CD4-positive, alpha-beta T cell (primary cell): ENCODE measurements around the gene KMT5B. TPM values are rescaled to one million over a fixed set of nuclear protein-coding genes. Genes with fewer than 3 reads are reported as not detected.

Experiments
- ATAC-seq: fragments of 200-7000 bp; cut with Tn5 transposase; one replicate; pipeline ENCODE4 v1.10.0; 2022; ENCODE audit warnings: mild to moderate bottlenecking; ENCODE audit not compliant: poor library complexity
- CTCF ChIA-PET: fragments of 350-600 bp; sonication (Branson Sonifier 250); formaldehyde crosslinking; loops from one replicate; lab custom pipeline; 2021; ENCODE audit warnings: antibody characterized with exemption, inconsistent platforms; lab: Charles Lee
- POLR2A ChIA-PET: fragments of 350-600 bp; sonication (Branson Sonifier 250); formaldehyde crosslinking; loops from one replicate; lab custom pipeline; 2021; ENCODE audit warnings: antibody characterized with exemption, inconsistent platforms; lab: Charles Lee
- DNase-seq, 14 experiments: peaks; one replicate each; pipeline ENCODE4 v3.0.0-alpha.2; 2013 to 2020; ENCODE audit warnings: mixed read lengths in 2 of 14
- H3K27ac ChIP-seq, 2 donors: one replicate each; pipeline versions ENCODE4 v1.5.1 to v1.7.0; 2013; ENCODE audit warnings: low read length in 2 of 2, low read depth in 1 of 2, mild to moderate bottlenecking in 1 of 2
- H3K27me3 ChIP-seq, 2 experiments: 1 replicate in 1 of 2; 2 replicates in 1 of 2; pipeline versions ENCODE4 v1.6.1 to v1.7.0; 2013; ENCODE audit warnings: low read length in 2 of 2, control low read depth in 1 of 2, mild to moderate bottlenecking in 1 of 2, moderate library complexity in 1 of 2; ENCODE audit not compliant: insufficient read depth in 2 of 2, control insufficient read depth in 1 of 2
- H3K36me3 ChIP-seq: one replicate; pipeline ENCODE4 v1.6.1; 2013; ENCODE audit warnings: low read length, control low read depth; ENCODE audit not compliant: insufficient read depth
- H3K4me1 ChIP-seq: one replicate; pipeline ENCODE4 v1.6.1; 2013; ENCODE audit warnings: low read length, control low read depth; ENCODE audit not compliant: insufficient read depth
- H3K4me3 ChIP-seq: one replicate; pipeline ENCODE4 v1.5.1; 2013; ENCODE audit warnings: mild to moderate bottlenecking, low read length, moderate library complexity
- H3K9me3 ChIP-seq, 2 experiments: 1 replicate in 1 of 2; 2 replicates in 1 of 2; pipeline versions ENCODE4 v1.6.1 to v1.7.0; 2013; ENCODE audit warnings: low read length in 2 of 2, mild to moderate bottlenecking in 2 of 2, control low read depth in 1 of 2, moderate library complexity in 1 of 2; ENCODE audit not compliant: control insufficient read depth in 1 of 2, insufficient read depth in 1 of 2
- H3K27ac Mint-ChIP-seq: one replicate; pipeline ENCODE4 v1.8.0; 2020; ENCODE audit warnings: mixed read lengths
- H3K27me3 Mint-ChIP-seq: one replicate; pipeline ENCODE4 v1.8.0; 2021; ENCODE audit warnings: mixed read lengths
- H3K36me3 Mint-ChIP-seq: one replicate; pipeline ENCODE4 v1.8.0; 2021; ENCODE audit warnings: low read depth, mixed read lengths
- H3K4me1 Mint-ChIP-seq: one replicate; pipeline ENCODE4 v1.8.0; 2021; ENCODE audit warnings: low read depth, mixed read lengths
- H3K4me3 Mint-ChIP-seq: one replicate; pipeline ENCODE4 v1.8.0; 2020; ENCODE audit warnings: mild to moderate bottlenecking, mixed read lengths
- H3K9me3 Mint-ChIP-seq: one replicate; pipeline ENCODE4 v1.8.0; 2020; ENCODE audit warnings: mixed read lengths
- intact Hi-C, 2 experiments: fragments of 100-400 bp; cut with DNase I in 1 of 2; cut with micrococcal nuclease in 1 of 2; formaldehyde crosslinking; loops; one replicate each; pipeline versions ENCODE4 v1.15.1 to v1.9.0; 2023 to 2025; cut with DNase I, micrococcal nuclease
- total RNA-seq, 174 experiments: library from RNA in 2 of 174; stranded (reverse) in 2 of 174; gene quantifications; one replicate each; pipeline ENCODE4 v1.2.3 and lab custom pipeline; 2021 to 2026
- TF ChIP-seq, protein P1 (sequence below): fragments of 200-600 bp; IDR thresholded peaks from one replicate; pipeline ENCODE4 v1.8.0; 2022; ENCODE audit warnings: antibody characterized with exemption, mild to moderate bottlenecking

Gene KMT5B
- total RNA-seq, 2 experiments from 2014 or later: 22.5 to 23.3 TPM

DNA sequence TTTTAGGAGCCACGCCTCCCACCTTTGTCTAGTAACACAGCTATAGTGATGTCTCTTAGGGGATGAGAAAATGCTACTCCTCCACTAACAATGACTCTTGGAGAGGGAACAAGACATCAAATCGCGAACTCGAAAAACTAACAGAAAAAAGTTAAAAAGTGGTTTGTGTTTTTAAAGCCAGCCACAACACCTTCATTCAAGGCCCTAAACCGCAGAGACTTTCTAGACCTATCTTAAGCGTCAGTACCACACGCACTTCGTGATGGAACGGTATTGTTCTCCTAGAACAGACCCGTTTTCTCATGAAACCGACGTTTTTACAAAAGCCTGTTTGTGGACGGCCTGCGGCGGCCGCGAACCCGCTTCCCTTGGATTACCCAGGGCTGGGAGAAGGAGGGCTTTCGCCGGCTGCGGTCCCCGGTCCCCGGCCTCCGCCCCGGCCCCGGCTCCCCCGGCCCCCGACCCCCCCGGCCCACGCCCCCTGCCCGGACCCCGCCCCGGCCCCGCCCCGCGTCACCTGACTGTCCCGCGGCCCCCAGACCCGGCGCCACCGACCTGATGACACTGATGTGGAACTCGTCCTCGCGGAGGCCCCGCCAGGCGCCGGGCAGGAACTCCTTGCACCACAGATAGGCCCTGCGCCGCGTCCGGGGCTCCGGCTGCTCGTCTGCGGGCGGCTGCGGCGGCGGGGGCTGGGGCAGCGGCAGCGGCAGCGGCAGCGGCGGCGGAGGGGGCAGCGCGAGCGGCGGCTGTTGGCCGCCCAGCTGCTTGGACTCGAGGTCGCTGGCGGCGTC, 92.6 kb downstream of the KMT5B start:
- H3K4me3 Mint-ChIP-seq: peak overlapping the region; percentile 87
- no peaks in the 10 kb centered on the region for H3K9me3 ChIP-seq
- peaks cover 5% of the 10 kb centered on the region for H3K36me3 Mint-ChIP-seq
- H3K27me3 Mint-ChIP-seq: no peaks in the 10 kb centered on the region
- no peak overlapping the region for H3K27ac ChIP-seq
- H3K27ac Mint-ChIP-seq: peak overlapping the region; percentile 75
- ATAC-seq: peak; percentile 71
- peaks cover 15% of the 10 kb centered on the region for H3K4me1 ChIP-seq
- no peaks in the 10 kb centered on the region for H3K9me3 Mint-ChIP-seq
- ChIA-PET POLR2A (interaction anchor here (0.9 to 1.3 kb wide), 2 partner anchors 83 to 90 kb away, joined by 3 read pairs; partner anchors contain the start of gene NDUFS8), CTCF (interaction anchor here (1.2 kb wide), 1 partner anchor 89 kb away, joined by 4 read pairs; no protein-coding TSS in a partner anchor)
- DNase-seq: peak in 13 of 14 experiments; percentile 17 to 84 (median 48)
- peak overlapping the region; percentile 40 for H3K4me3 ChIP-seq
- peaks cover 9% of the 10 kb centered on the region for H3K4me1 Mint-ChIP-seq
- no peaks in the 10 kb centered on the region for H3K27me3 ChIP-seq
- TF ChIP-seq, protein P1, sequence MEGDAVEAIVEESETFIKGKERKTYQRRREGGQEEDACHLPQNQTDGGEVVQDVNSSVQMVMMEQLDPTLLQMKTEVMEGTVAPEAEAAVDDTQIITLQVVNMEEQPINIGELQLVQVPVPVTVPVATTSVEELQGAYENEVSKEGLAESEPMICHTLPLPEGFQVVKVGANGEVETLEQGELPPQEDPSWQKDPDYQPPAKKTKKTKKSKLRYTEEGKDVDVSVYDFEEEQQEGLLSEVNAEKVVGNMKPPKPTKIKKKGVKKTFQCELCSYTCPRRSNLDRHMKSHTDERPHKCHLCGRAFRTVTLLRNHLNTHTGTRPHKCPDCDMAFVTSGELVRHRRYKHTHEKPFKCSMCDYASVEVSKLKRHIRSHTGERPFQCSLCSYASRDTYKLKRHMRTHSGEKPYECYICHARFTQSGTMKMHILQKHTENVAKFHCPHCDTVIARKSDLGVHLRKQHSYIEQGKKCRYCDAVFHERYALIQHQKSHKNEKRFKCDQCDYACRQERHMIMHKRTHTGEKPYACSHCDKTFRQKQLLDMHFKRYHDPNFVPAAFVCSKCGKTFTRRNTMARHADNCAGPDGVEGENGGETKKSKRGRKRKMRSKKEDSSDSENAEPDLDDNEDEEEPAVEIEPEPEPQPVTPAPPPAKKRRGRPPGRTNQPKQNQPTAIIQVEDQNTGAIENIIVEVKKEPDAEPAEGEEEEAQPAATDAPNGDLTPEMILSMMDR: no peak
- intact Hi-C loops: loop anchor here (2.0 to 10.0 kb wide), 5 partner anchors 84 to 632 kb away; partner anchors contain the start of genes C11orf24 (in 1 of the 2), KMT5B (in 1 of the 2), NDUFS8 (in 1 of the 2) and TESMIN (in 1 of the 2)
- H3K36me3 ChIP-seq: no peaks in the 10 kb centered on the region

GRCh38 chr11:68118706-68119448, 94.2 kb downstream of the KMT5B start:
- H3K9me3 ChIP-seq: no peaks in the 10 kb centered on the region
- no peaks in the 10 kb centered on the region for H3K36me3 ChIP-seq
- H3K27me3 Mint-ChIP-seq: no peaks in the 10 kb centered on the region
- POLR2A ChIA-PET: interaction anchor here (1.3 kb wide), 1 partner anchor 81 kb away, joined by 3 read pairs; no protein-coding TSS in a partner anchor
- H3K4me3 ChIP-seq: no peak overlapping the region
- H3K36me3 Mint-ChIP-seq: peaks cover 5% of the 10 kb centered on the region
- DNase-seq: peak in 1 of 14 experiments; percentile 25
- H3K27me3 ChIP-seq: no peaks in the 10 kb centered on the region
- H3K27ac Mint-ChIP-seq: peak overlapping the region; percentile 59
- intact Hi-C loops: no loop called here
- peak overlapping the region; percentile 66 for H3K4me3 Mint-ChIP-seq
- H3K9me3 Mint-ChIP-seq: no peaks in the 10 kb centered on the region
- no peak for ATAC-seq
- no peak overlapping the region for H3K27ac ChIP-seq
- peaks cover 15% of the 10 kb centered on the region for H3K4me1 ChIP-seq
- CTCF ChIA-PET: no interaction called here
- TF ChIP-seq, protein P1: no peak
- H3K4me1 Mint-ChIP-seq: peaks cover 9% of the 10 kb centered on the region

GRCh38 chr11:68117853-68118470, 95.1 kb downstream of the KMT5B start:
- Mint-ChIP-seq H3K36me3 (peaks cover 5% of the 10 kb centered on the region), H3K27ac (no peak overlapping the region), H3K27me3 (no peaks in the 10 kb centered on the region), H3K4me3 (no peak overlapping the region), H3K4me1 (peaks cover 9% of the 10 kb centered on the region), H3K9me3 (no peaks in the 10 kb centered on the region)
- H3K27me3 ChIP-seq: no peaks in the 10 kb centered on the region
- H3K27ac ChIP-seq: no peak overlapping the region
- TF ChIP-seq, protein P1: no peak
- intact Hi-C loops: no loop called here
- no peaks in the 10 kb centered on the region for H3K36me3 ChIP-seq
- DNase-seq: no peak
- H3K9me3 ChIP-seq: no peaks in the 10 kb centered on the region
- H3K4me3 ChIP-seq: no peak overlapping the region
- H3K4me1 ChIP-seq: peaks cover 15% of the 10 kb centered on the region
- ChIA-PET POLR2A (no interaction called here), CTCF (no interaction called here)
- no peak for ATAC-seq
